GM21526 (cell line): Measurements from ENCODE around the gene HMX2.

ENCODE experiments used
- ATAC-seq: cut with Tn5 transposase; IDR thresholded peaks from one replicate; pipeline ENCODE4 v1.9.1; 2021; ENCODE audit warnings: moderate library complexity; ENCODE audit not compliant: unreplicated experiment, low FRiP score

The HMX2 gene

DNA sequence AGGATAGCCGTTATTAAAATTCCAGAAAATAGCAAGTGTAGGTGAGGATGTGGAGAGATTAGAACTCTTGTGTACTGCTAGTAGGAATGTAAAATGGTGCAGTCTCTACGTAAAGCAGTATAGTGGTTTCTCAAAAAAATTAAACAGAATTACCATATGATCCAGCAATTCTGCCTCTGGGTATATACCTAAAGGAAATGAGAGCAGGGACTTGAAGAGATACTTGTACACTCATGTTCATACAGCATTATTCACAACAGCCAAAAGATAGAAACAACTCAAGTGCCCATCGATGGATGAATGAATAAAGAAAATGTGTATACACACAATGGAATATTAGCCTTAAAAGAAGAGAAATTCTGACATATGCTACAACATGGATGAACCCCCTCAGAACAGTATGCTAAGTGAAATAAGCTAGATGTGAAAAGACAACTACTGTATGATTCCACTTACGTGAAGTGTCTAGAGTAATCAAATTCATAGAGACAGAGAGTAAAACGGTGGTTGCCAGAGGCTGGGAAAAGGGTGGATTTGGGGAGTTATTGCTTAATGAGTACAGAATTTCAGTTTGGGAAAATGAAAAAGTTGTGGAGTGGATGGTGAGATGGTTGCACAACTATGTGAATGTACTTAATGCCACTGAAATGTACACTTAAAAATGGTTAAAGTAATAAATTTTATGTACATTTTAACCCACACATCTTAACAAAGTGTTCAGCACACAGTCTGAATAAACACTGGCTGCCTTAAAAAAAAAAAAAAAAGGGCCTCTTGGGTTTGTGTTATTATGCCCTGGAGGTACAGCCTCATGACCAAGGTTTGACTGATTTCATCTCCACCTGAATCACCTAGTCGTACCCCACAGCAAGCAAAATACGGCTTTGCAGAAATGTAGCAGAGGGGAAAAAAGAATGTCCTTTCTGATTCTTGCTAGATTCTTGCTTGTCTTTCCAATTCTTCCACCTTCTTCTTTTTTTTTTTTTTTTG is 32.5 kb downstream of the HMX2 start:
- ATAC-seq, result no peak

DNA sequence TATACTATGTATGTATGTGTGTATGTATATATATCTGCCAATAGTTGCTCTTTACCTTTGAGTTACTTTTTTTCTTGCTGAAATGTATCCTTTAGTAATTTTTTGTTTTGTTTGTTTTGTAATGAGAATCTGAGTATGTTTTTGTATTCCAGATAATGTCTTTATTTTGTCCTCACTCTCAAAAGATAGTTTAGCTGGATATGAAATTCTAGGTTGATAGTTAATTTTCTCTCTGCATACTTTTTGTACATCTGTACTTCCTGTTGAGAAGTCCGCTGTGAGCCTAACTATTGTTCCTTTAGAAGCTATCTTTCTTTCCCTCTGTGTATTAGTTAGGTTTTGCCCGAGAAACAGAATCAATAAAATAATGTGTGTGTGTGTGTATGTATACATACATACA is 35.8 kb downstream of the HMX2 start:
- ATAC-seq, result no peak

DNA sequence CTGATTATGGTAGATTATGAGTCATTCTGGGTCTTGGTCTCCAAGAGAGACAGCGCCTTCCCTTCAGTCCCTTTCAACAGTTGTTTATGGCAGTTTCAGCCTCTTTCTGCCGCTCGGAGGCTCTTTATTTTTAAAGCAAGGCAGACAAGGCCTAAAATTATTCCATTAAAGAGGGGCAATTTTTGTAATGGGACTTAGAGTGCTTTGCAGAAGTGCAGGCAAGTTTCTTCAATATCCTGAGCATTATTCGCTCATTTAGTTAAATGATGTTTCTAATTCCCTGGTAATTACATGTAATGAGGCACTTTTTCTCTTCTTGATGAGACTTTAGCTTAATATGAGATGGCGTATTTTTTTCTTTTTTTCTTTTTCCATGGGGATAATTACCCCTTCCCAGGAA is 39.8 kb downstream of the HMX2 start:
- no peak for ATAC-seq

DNA sequence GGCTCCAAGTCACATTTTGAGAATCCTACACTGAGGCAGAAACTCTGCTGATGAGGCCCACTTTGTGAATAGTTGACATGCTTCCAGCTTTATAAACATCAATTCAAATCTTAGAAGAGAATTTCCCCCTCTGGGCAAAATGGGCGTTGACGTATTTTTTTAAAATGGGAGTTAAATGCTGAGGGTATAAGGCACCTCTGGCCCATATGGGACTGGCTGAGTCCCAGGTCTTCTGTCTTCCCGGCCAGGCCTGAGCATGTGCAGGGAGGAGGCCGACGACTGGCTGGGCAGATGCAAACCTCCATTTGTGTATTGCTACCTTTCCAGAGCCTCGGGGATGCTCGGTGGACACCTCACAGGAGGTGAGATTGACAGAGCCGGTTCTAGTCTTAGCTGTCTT is 44.0 kb downstream of the HMX2 start:
- no peak for ATAC-seq

DNA sequence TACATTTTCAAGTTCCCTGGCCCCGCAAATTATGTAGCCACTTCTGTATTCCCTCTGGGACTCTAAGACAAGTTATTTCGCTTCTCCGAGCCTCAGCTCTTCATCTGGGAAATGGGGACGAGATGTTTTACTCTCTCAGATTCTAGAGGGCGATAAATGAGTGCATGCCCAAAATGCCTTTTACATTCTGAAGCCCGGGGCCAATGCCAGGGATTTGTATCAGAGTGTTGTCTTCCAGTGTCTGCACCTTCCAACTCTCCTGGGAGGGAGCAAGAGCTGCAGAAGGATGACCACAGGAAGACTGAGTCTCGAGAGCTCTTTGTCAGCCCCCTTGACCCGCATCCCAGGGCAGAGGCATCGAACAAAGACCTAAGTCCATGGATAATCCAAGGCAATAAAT is 46.1 kb downstream of the HMX2 start:
- no peak for ATAC-seq
